ENCODE data around the gene GALT.

DNA sequence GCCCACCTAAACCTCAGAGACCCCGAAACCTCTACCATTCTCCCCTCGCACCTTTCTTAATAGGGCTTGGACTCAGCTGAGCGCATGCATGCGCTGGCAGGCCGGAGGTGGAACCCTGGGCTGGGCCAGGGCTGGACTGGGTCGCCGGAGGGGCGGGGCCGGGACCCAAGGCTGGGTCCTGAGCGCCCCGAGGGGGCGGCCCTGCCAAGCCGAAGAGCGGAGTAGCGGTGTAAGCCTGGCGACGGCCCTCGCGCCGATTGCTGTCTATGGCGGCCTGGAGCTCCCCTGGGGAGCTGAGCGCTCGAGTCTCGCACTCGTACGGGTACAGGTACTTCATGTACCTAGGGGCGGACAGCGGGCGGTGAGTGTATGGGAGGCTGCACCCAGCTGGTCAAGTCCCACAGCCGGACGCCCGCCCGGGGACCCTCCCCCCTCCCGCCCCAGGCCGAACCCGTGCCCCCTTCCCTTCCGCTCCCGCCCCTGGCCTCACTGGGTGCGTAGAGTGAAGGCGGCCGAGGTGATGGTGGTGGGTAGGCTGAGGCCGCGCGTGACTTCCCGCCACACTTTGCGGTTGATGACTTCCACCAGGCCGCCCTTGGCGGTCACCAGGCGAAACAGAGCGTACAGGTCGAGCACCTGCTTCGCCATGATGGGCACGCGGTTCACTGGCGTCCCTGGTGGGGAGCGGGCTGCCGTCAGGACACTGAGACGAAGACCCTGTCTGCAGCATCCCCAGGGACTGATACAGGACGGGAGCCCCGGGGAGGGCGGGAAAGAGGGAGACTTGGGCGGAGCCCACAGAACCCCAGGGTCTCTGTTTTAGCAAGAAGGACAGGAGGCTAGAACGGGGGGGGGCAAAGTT is 22.9 kb upstream of the GALT start:
- TF ChIP-seq, protein P1, sequence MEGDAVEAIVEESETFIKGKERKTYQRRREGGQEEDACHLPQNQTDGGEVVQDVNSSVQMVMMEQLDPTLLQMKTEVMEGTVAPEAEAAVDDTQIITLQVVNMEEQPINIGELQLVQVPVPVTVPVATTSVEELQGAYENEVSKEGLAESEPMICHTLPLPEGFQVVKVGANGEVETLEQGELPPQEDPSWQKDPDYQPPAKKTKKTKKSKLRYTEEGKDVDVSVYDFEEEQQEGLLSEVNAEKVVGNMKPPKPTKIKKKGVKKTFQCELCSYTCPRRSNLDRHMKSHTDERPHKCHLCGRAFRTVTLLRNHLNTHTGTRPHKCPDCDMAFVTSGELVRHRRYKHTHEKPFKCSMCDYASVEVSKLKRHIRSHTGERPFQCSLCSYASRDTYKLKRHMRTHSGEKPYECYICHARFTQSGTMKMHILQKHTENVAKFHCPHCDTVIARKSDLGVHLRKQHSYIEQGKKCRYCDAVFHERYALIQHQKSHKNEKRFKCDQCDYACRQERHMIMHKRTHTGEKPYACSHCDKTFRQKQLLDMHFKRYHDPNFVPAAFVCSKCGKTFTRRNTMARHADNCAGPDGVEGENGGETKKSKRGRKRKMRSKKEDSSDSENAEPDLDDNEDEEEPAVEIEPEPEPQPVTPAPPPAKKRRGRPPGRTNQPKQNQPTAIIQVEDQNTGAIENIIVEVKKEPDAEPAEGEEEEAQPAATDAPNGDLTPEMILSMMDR (IDR thresholded peaks at IDR 0.05) = no peak
- TF ChIP-seq POLR2A (IDR thresholded peaks at IDR 0.05) = no peak

Measured in right lobe of liver (tissue), 4 donors.